ENCODE results near the gene GALNT18. TPM values are rescaled to one million over a fixed set of nuclear protein-coding genes. Genes with fewer than 3 reads are reported as not detected.

Gene GALNT18
- total RNA-seq, 1 donor from 2014 or later = 76.9 TPM

GRCh38 chr11:11441091-11441490 lies 180.7 kb downstream of the GALNT18 start:
- peaks cover 24% of the 10 kb centered on the region for H3K4me1 Mint-ChIP-seq (ENCODE audit: low read depth, unreplicated experiment)
- H3K27me3 Mint-ChIP-seq (ENCODE audit: unreplicated experiment) = peaks cover 11% of the 10 kb centered on the region
- peaks cover 17% of the 10 kb centered on the region for H3K9me3 Mint-ChIP-seq (ENCODE audit: unreplicated experiment)
- DNase-seq = no peak
- H3K36me3 Mint-ChIP-seq (ENCODE audit: unreplicated experiment) = no peaks in the 10 kb centered on the region
- no peak overlapping the region for H3K4me3 Mint-ChIP-seq (ENCODE audit: unreplicated experiment)
- TF ChIP-seq CTCF (IDR thresholded peaks at IDR 0.05; ENCODE audit: partially characterized antibody, unreplicated experiment) = no peak
- H3K27ac Mint-ChIP-seq (ENCODE audit: unreplicated experiment) = no peak overlapping the region

- Mint-ChIP-seq H3K36me3 (ENCODE audit: unreplicated experiment) (no peaks in the 10 kb centered on the region), H3K4me3 (ENCODE audit: unreplicated experiment) (no peak overlapping the region), H3K27me3 (ENCODE audit: unreplicated experiment) (peaks cover 11% of the 10 kb centered on the region), H3K4me1 (ENCODE audit: low read depth, unreplicated experiment) (peaks cover 30% of the 10 kb centered on the region), H3K9me3 (ENCODE audit: unreplicated experiment) (peaks cover 15% of the 10 kb centered on the region), H3K27ac (ENCODE audit: unreplicated experiment) (no peak overlapping the region)
- no peak for TF ChIP-seq CTCF (IDR thresholded peaks at IDR 0.05; ENCODE audit: partially characterized antibody, unreplicated experiment)
- DNase-seq = no peak
These were observed 181.7 kb downstream of the GALNT18 start for GRCh38 chr11:11440144-11440543.

DNA sequence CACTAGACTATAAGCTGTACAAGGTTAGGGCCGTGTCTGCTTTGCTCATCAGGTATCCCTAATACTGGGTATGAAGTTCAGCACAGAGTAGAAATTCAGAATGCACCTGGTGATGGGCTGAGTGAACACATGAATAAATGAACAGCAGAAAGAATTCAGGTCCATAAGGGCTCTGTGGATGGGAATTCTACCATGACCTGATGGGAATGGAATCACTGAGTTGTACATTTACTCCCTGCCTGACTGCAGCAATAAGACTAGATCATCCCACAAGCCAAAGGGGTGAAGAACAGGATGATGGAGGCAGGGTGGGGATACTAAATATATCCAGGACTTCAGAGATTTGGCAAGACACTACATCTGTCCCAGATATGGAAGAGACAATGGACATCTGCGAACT lies 182.2 kb downstream of the GALNT18 start:
- H3K4me3 Mint-ChIP-seq (ENCODE audit: unreplicated experiment) = no peak overlapping the region
- no peak for DNase-seq

GRCh38 chr11:11436715-11437313 lies 185.0 kb downstream of the GALNT18 start:
- H3K27me3 Mint-ChIP-seq (ENCODE audit: unreplicated experiment) = peaks cover 14% of the 10 kb centered on the region

More for the DNA sequence above, 182.2 kb downstream of the GALNT18 start:
- Mint-ChIP-seq H3K36me3 (ENCODE audit: unreplicated experiment) (no peaks in the 10 kb centered on the region), H3K9me3 (ENCODE audit: unreplicated experiment) (peaks cover 12% of the 10 kb centered on the region), H3K27ac (ENCODE audit: unreplicated experiment) (no peak overlapping the region), H3K4me1 (ENCODE audit: low read depth, unreplicated experiment) (peaks cover 31% of the 10 kb centered on the region), H3K27me3 (ENCODE audit: unreplicated experiment) (peaks cover 11% of the 10 kb centered on the region)
- no peak for TF ChIP-seq CTCF (IDR thresholded peaks at IDR 0.05; ENCODE audit: partially characterized antibody, unreplicated experiment)

More at GRCh38 chr11:11436715-11437313, 185.0 kb downstream of the GALNT18 start:
- peaks cover 30% of the 10 kb centered on the region for H3K4me1 Mint-ChIP-seq (ENCODE audit: low read depth, unreplicated experiment)
- H3K36me3 Mint-ChIP-seq (ENCODE audit: unreplicated experiment) = no peaks in the 10 kb centered on the region
- no peak for TF ChIP-seq CTCF (IDR thresholded peaks at IDR 0.05; ENCODE audit: partially characterized antibody, unreplicated experiment)
- H3K9me3 Mint-ChIP-seq (ENCODE audit: unreplicated experiment) = peaks cover 10% of the 10 kb centered on the region
- no peak overlapping the region for H3K4me3 Mint-ChIP-seq (ENCODE audit: unreplicated experiment)
- no peak for DNase-seq
- H3K27ac Mint-ChIP-seq (ENCODE audit: unreplicated experiment) = peak overlapping the region; percentile 62
